ENCODE data around the gene THTPA.

Gene THTPA

DNA sequence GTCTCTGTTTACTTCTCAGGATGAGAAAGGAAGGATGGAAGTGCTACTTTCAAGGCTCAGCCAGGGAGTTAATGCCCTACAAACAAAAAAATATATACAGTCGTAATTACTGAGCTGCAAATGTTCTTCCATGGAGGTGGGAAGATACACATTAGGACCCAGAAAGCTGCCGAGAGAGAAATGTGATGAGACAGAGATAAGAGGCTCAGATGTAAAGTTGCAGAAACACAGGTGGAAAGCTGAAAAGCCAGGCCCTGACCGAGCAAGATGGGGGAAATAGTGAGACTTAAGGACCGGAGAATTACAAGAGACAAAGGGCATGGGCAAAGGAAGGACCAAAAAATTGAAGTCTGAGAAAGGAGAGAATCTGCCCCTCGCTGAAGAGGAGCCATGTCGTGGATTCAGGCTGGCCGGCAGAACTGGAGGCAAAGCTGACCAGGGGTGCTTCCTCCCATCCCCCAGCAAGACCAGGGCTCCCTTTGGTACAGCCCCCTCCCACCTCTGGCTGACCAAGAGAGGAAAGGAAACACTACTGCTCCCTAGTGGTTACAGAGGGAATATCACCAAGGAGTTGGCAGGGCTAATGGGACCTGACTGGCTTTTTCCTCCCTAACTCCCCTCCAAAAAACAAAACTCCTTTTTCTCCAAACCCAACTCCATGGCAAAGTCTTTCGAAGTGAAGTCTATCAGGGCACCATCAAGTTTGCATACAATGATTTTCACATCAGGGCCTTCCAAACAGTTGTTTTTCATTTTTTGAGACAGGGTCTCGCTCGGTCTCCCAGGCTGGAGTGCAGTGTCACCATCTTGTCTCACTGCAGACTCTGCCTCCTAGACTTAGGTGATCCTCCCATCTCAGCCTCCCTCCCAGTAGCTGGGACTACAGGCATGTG, 16.6 kb upstream of the THTPA start:
- no peaks in the 10 kb centered on the region for H3K9me3 ChIP-seq (ENCODE audit: insufficient read depth, low read length, severe bottlenecking)
- peak; percentile 39 for DNase-seq
- H4K20me1 ChIP-seq (ENCODE audit: insufficient read depth, low read length) = no peaks in the 10 kb centered on the region; the same call in 1 of the 2 replicates
- no peak overlapping the region for H3K4me2 ChIP-seq (ENCODE audit: insufficient read depth, low read length)
- no peak overlapping the region for H3K27ac ChIP-seq (ENCODE audit: low read length)
- H3K36me3 ChIP-seq (ENCODE audit: insufficient read depth, low read length) = no peaks in the 10 kb centered on the region
- H3K79me2 ChIP-seq (ENCODE audit: insufficient read depth, low read length) = no peaks in the 10 kb centered on the region
- TF ChIP-seq, protein P1, sequence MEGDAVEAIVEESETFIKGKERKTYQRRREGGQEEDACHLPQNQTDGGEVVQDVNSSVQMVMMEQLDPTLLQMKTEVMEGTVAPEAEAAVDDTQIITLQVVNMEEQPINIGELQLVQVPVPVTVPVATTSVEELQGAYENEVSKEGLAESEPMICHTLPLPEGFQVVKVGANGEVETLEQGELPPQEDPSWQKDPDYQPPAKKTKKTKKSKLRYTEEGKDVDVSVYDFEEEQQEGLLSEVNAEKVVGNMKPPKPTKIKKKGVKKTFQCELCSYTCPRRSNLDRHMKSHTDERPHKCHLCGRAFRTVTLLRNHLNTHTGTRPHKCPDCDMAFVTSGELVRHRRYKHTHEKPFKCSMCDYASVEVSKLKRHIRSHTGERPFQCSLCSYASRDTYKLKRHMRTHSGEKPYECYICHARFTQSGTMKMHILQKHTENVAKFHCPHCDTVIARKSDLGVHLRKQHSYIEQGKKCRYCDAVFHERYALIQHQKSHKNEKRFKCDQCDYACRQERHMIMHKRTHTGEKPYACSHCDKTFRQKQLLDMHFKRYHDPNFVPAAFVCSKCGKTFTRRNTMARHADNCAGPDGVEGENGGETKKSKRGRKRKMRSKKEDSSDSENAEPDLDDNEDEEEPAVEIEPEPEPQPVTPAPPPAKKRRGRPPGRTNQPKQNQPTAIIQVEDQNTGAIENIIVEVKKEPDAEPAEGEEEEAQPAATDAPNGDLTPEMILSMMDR (IDR thresholded peaks at IDR 0.05; ENCODE audit: borderline replicate concordance, extremely low read depth, low read length, poor library complexity, severe bottlenecking) = peak; percentile 87
- TF ChIP-seq EZH2 (IDR thresholded peaks at IDR 0.05; ENCODE audit: borderline replicate concordance, low read depth, low read length, severe bottlenecking) = no peak
- peak; percentile 87 for ATAC-seq (ENCODE audit: insufficient read depth, low read depth)
- H3K9ac ChIP-seq (ENCODE audit: low read depth, low read length) = no peak overlapping the region
- no peaks in the 10 kb centered on the region for H3K27me3 ChIP-seq (ENCODE audit: insufficient read depth, low read length, poor library complexity)
- no peaks in the 10 kb centered on the region for H3K4me1 ChIP-seq (ENCODE audit: insufficient read depth, low read length)
- no peak overlapping the region for H3K4me3 ChIP-seq (ENCODE audit: low read depth in 1 of 2, low read length in 2 of 2)
- H2AFZ ChIP-seq (ENCODE audit: low read depth, low read length) = no peak overlapping the region

DNA sequence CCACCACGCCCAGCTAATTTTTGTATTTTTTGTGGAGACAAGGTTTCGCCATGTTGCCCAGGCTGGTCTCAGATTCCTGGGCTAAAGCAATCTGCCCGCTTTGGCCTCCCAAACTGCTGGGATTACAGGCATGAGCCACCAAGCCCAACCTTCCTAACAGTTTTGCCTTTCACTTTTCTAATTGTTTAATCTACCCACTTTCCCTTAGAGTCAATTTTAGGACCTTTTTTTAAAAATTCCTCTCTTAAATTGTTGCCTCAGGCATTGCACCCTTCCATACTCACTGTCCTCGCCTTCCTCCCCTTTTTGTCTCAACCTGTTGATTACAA, 16.0 kb upstream of the THTPA start:
- Histone ChIP-seq H3K36me3 (ENCODE audit: insufficient read depth, low read length) (no peaks in the 10 kb centered on the region), H3K9ac (ENCODE audit: low read depth, low read length) (no peak overlapping the region), H3K27me3 (ENCODE audit: insufficient read depth, low read length, poor library complexity) (no peaks in the 10 kb centered on the region), H3K4me2 (ENCODE audit: insufficient read depth, low read length) (no peak overlapping the region), H3K4me1 (ENCODE audit: insufficient read depth, low read length) (no peaks in the 10 kb centered on the region), H2AFZ (ENCODE audit: low read depth, low read length) (no peak overlapping the region), H3K27ac (ENCODE audit: low read length) (no peak overlapping the region), H3K79me2 (ENCODE audit: insufficient read depth, low read length) (no peaks in the 10 kb centered on the region), H3K4me3 (ENCODE audit: low read depth in 1 of 2, low read length in 2 of 2) (no peak overlapping the region), H3K9me3 (ENCODE audit: insufficient read depth, low read length, severe bottlenecking) (no peaks in the 10 kb centered on the region), H4K20me1 (ENCODE audit: insufficient read depth, low read length) (no peaks in the 10 kb centered on the region; the same call in 1 of the 2 replicates)
- no peak for ATAC-seq (ENCODE audit: insufficient read depth, low read depth)
- DNase-seq = no peak
- TF ChIP-seq, protein P1 (IDR thresholded peaks at IDR 0.05; ENCODE audit: borderline replicate concordance, extremely low read depth, low read length, poor library complexity, severe bottlenecking) = no peak
- TF ChIP-seq EZH2 (IDR thresholded peaks at IDR 0.05; ENCODE audit: borderline replicate concordance, low read depth, low read length, severe bottlenecking) = no peak

DNA sequence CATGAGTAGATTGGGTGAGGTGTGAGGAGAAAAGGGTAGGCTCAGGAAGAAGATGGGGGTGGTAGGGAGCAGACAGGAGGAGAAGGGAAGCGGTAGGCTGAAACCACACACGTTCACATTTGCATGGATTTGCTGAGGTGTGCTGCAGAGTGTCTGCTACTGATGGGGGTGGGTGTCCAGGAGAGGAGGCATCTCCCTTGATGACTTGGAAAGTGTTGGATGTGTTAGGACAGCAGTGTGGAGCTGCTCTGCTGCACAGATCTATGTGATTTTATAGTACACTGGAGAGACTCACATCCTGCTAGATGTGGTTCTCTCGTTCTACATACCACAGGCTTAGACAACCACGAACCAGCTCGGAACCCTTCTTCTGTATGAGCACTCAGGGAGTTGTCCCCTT, 13.8 kb upstream of the THTPA start:
- no peaks in the 10 kb centered on the region; the same call in 1 of the 2 replicates for H4K20me1 ChIP-seq (ENCODE audit: insufficient read depth, low read length)
- DNase-seq = no peak
- no peak overlapping the region for H3K4me3 ChIP-seq (ENCODE audit: low read depth in 1 of 2, low read length in 2 of 2)
- ATAC-seq (ENCODE audit: insufficient read depth, low read depth) = no peak
- H3K9me3 ChIP-seq (ENCODE audit: insufficient read depth, low read length, severe bottlenecking) = no peaks in the 10 kb centered on the region
- H3K27me3 ChIP-seq (ENCODE audit: insufficient read depth, low read length, poor library complexity) = no peaks in the 10 kb centered on the region
- H3K79me2 ChIP-seq (ENCODE audit: insufficient read depth, low read length) = no peaks in the 10 kb centered on the region
- no peaks in the 10 kb centered on the region for H3K4me1 ChIP-seq (ENCODE audit: insufficient read depth, low read length)
- H3K4me2 ChIP-seq (ENCODE audit: insufficient read depth, low read length) = no peak overlapping the region
- no peaks in the 10 kb centered on the region for H3K36me3 ChIP-seq (ENCODE audit: insufficient read depth, low read length)
- H3K9ac ChIP-seq (ENCODE audit: low read depth, low read length) = no peak overlapping the region
- H3K27ac ChIP-seq (ENCODE audit: low read length) = no peak overlapping the region
- H2AFZ ChIP-seq (ENCODE audit: low read depth, low read length) = no peak overlapping the region
- no peak for TF ChIP-seq EZH2 (IDR thresholded peaks at IDR 0.05; ENCODE audit: borderline replicate concordance, low read depth, low read length, severe bottlenecking)
- TF ChIP-seq, protein P1 (IDR thresholded peaks at IDR 0.05; ENCODE audit: borderline replicate concordance, extremely low read depth, low read length, poor library complexity, severe bottlenecking) = no peak

All from DND-41 (cell line).